PC-9 (cell line): Measurements from ENCODE around the gene WNT1. TPM values are rescaled to one million over a fixed set of nuclear protein-coding genes. Genes with fewer than 3 reads are reported as not detected.

ENCODE experiments used
- BruUV-seq: library from RNA; stranded (reverse); fragments of 400-500 nt; replicated peaks from 2 replicates; lab custom pipeline; 2021; lab: Mats Ljungman, UMichigan
- CTCF ChIA-PET: fragments of 300-600 bp; sonication (Branson Sonifier 250); formaldehyde crosslinking; loops from one replicate; lab custom pipeline; 2022; ENCODE audit warnings: antibody characterized with exemption; lab: Charles Lee
- POLR2A ChIA-PET: fragments of 300-600 bp; sonication (Branson Sonifier 250); formaldehyde crosslinking; loops from one replicate; lab custom pipeline; 2022; ENCODE audit warnings: antibody characterized with exemption; ENCODE audit not compliant: unreplicated experiment; lab: Charles Lee
- DNase-seq, 2 experiments: peaks; one replicate each; pipeline versions ENCODE4 v3.0.0 to v3.0.0-alpha.2; 2015 to 2022; ENCODE audit warnings: mixed read lengths in 1 of 2
- H2AFZ ChIP-seq: fragments of 200-600 bp; sonication (generic); 2 replicates; pipeline ENCODE4 v1.8.1; 2017; ENCODE audit warnings: antibody characterized with exemption
- H3F3A ChIP-seq: fragments of 200-600 bp; sonication (generic); 2 replicates; pipeline ENCODE4 v1.8.1; 2017; ENCODE audit warnings: antibody characterized with exemption, mild to moderate bottlenecking, low read depth; ENCODE audit not compliant: insufficient read depth
- H3K27ac ChIP-seq: fragments of 200-600 bp; sonication (generic); 2 replicates; pipeline ENCODE4 v1.6.1; 2016; ENCODE audit warnings: mixed run types
- H3K27me3 ChIP-seq: fragments of 200-600 bp; sonication (generic); 2 replicates; pipeline ENCODE4 v1.6.1; 2016; ENCODE audit warnings: low read depth, mixed run types; ENCODE audit not compliant: insufficient read depth
- H3K36me3 ChIP-seq: fragments of 200-600 bp; sonication (generic); 2 replicates; pipeline ENCODE4 v1.6.1; 2016; ENCODE audit warnings: low read depth, mixed run types
- H3K4me1 ChIP-seq: fragments of 200-600 bp; sonication (generic); replicated peaks from 2 replicates; pipeline ENCODE4 v1.6.1; 2016; ENCODE audit warnings: mixed run types; ENCODE audit not compliant: insufficient read depth
- H3K4me2 ChIP-seq: fragments of 200-600 bp; sonication (generic); 2 replicates; pipeline ENCODE4 v1.6.1; 2017; ENCODE audit warnings: mixed run types
- H3K4me3 ChIP-seq: fragments of 200-600 bp; sonication (generic); 2 replicates; pipeline ENCODE4 v1.6.1; 2016; ENCODE audit warnings: mixed run types
- H3K79me2 ChIP-seq: fragments of 200-600 bp; sonication (generic); 2 replicates; pipeline ENCODE4 v1.6.1; 2017; ENCODE audit warnings: low read depth, mixed run types
- H3K9me2 ChIP-seq: fragments of 200-600 bp; sonication (generic); 2 replicates; pipeline ENCODE4 v1.8.1; 2017; ENCODE audit warnings: mild to moderate bottlenecking; ENCODE audit not compliant: insufficient read depth
- H3K9me3 ChIP-seq: fragments of 200-600 bp; sonication (generic); 2 replicates; pipeline ENCODE4 v1.8.1; 2016; ENCODE audit warnings: low read depth; ENCODE audit not compliant: insufficient read depth
- H4K20me1 ChIP-seq: fragments of 200-600 bp; sonication (generic); 2 replicates; pipeline ENCODE4 v1.8.1; 2017; ENCODE audit not compliant: insufficient read depth
- CTCF ChIP-seq: fragments of 200-600 bp; sonication (generic); conservative IDR thresholded peaks from 2 replicates; pipeline ENCODE4 v1.6.1; 2017; ENCODE audit warnings: mixed run types, antibody characterized with exemption, mild to moderate bottlenecking, moderate library complexity
- EZH2 ChIP-seq: fragments of 200-600 bp; sonication (generic); IDR thresholded peaks from 2 replicates; pipeline ENCODE4 v1.8.0; 2017; ENCODE audit warnings: antibody characterized with exemption, low read depth
- intact Hi-C: fragments of 100-400 bp; cut with micrococcal nuclease; formaldehyde crosslinking; loops from one replicate; pipeline ENCODE4 v1.10.0; 2022; ENCODE audit not compliant: unreplicated experiment
- total RNA-seq: library from RNA; stranded (reverse); gene quantifications from 2 replicates; pipeline ENCODE4 v1.2.3, GENCODE V29; 2021

Gene WNT1
- total RNA-seq, 1 experiment from 2014 or later, result not detected

- intact Hi-C loops, result no loop called here
- H3F3A ChIP-seq, result peaks cover 14% of the 10 kb centered on the region; the same call in 1 of the 2 replicates
- CTCF ChIA-PET, result no interaction called here
- TF ChIP-seq EZH2, result no peak
- no peak for TF ChIP-seq CTCF
- H3K4me2 ChIP-seq, result no peak overlapping the region
- H4K20me1 ChIP-seq, result no peaks in the 10 kb centered on the region; the same call in 1 of the 2 replicates
- H3K27me3 ChIP-seq, result no peaks in the 10 kb centered on the region
- H3K79me2 ChIP-seq, result no peaks in the 10 kb centered on the region
- no peaks in the 10 kb centered on the region for H3K9me2 ChIP-seq
- no peak for DNase-seq
- BruUV-seq, result no TSS peak
- no peak overlapping the region for H3K27ac ChIP-seq
- H3K9me3 ChIP-seq, result no peaks in the 10 kb centered on the region
- H3K36me3 ChIP-seq, result 0 out of 2 replicates have a peak, but pooled peaks cover 9% of the 10 kb centered on the region
- H3K4me1 ChIP-seq, result no peaks in the 10 kb centered on the region
- H3K4me3 ChIP-seq, result no peak overlapping the region
- POLR2A ChIA-PET, result no interaction called here
- H2AFZ ChIP-seq, result no peak overlapping the region
Measured at GRCh38 chr12:49026101-49026500, 48.0 kb downstream of the WNT1 start.

DNA sequence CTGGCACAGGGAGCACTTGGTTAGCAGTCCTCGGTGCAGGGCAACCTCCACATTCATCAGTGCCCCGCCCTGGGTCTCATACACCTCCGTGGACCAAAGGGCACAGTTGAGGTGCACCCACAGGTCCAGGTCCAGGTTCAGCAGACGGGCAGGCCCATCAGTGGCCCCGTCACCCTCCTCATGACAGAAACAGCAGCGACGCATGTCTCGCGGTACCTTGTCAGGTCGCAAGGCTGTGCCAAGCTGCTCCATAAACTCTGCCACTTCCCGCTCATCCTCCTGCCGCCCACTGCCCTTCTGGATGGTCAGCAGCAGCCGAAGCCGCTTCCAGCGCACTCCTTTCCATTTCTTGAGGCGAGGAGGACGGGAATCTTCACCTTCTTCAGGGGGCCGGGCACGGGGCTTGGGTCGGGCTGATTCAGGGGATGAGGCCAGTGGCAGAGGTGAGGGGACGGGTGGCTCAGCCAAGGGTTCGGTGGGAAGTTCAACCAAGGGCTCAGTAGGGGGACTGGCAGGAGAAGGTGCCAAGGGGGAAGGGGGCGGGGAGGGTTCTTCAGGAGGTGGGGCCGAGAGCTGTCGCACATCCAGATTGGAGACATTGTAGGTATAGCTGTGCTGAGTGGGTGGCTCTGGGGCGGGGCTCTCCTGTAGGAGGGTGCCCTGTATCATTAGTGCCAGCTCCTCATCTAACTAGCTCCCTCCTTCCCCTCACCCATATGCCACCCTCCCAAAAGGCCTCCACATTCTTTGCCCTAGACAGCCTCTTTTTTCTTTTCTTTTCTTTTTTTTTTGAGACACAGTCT, 48.8 kb downstream of the WNT1 start:
- H3K4me1 ChIP-seq, result no peaks in the 10 kb centered on the region
- no peak overlapping the region for H3K4me2 ChIP-seq
- ChIA-PET CTCF (interaction anchor here (0.9 kb wide), 1 partner anchor 23 kb away, joined by 3 read pairs; no protein-coding TSS in a partner anchor), POLR2A (no interaction called here)
- H3K27me3 ChIP-seq, result no peaks in the 10 kb centered on the region
- DNase-seq, result no peak
- peaks cover 11% of the 10 kb centered on the region; the same call in 1 of the 2 replicates for H3F3A ChIP-seq
- BruUV-seq, result no TSS peak
- no peak overlapping the region for H2AFZ ChIP-seq
- intact Hi-C loops, result no loop called here
- TF ChIP-seq EZH2, result no peak
- TF ChIP-seq CTCF, result no peak
- no peaks in the 10 kb centered on the region for H3K9me3 ChIP-seq
- no peaks in the 10 kb centered on the region for H3K79me2 ChIP-seq
- H3K27ac ChIP-seq, result no peak overlapping the region
- H3K36me3 ChIP-seq, result 0 out of 2 replicates have a peak, but pooled peaks cover 9% of the 10 kb centered on the region
- H3K9me2 ChIP-seq, result no peaks in the 10 kb centered on the region
- H4K20me1 ChIP-seq, result no peaks in the 10 kb centered on the region; the same call in 1 of the 2 replicates
- H3K4me3 ChIP-seq, result no peak overlapping the region

DNA sequence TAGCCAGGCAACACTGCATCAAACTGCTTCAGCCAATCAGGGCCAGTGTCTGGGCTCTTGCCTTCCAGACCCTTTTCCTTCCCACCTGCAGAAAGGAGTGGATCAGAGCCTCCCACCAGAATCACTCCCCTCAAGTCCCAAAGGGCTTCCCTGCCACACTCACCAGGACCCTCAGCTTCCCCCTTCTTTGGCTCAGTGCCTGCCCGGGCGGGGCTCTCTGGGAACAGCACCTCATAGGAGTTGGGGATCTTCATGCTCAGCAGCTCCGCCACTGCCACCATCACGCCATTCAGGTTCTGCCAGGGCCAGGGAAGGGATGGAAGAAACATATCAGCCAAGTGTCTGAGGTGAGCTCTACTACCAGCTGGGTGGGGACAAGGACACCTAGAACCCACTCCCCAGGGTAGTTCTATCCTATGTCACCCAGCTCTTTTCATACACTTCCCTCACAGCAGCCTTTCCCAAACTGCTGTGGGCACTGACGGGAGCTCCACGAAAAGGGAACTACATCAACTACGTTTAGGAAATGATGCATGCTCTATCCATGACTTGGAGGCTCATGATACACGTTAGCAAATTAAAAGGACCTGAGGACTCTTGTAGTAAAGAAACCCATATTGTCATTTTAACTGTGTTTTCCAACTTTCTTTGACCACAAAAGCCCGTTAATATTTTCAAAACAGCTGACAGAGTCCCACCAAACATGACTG, 49.9 kb downstream of the WNT1 start:
- Histone ChIP-seq H3K4me1 (no peaks in the 10 kb centered on the region), H3K9me2 (no peaks in the 10 kb centered on the region), H3K79me2 (no peaks in the 10 kb centered on the region), H3K4me2 (no peak overlapping the region), H3K9me3 (no peaks in the 10 kb centered on the region), H3K36me3 (0 out of 2 replicates have a peak, but pooled peaks cover 9% of the 10 kb centered on the region), H3K4me3 (no peak overlapping the region), H4K20me1 (peaks cover 5% of the 10 kb centered on the region; the same call in 1 of the 2 replicates), H3K27me3 (no peaks in the 10 kb centered on the region), H3K27ac (no peak overlapping the region), H2AFZ (no peak overlapping the region), H3F3A (peaks cover 9% of the 10 kb centered on the region; the same call in 1 of the 2 replicates)
- TF ChIP-seq CTCF, result no peak
- TF ChIP-seq EZH2, result no peak
- no TSS peak for BruUV-seq
- intact Hi-C loops, result no loop called here
- CTCF ChIA-PET, result interaction anchor here (0.9 kb wide), 1 partner anchor 22 kb away, joined by 3 read pairs; no protein-coding TSS in a partner anchor
- DNase-seq, result no peak
- POLR2A ChIA-PET, result no interaction called here
